ENCODE results near the gene SGMS2.

DNA sequence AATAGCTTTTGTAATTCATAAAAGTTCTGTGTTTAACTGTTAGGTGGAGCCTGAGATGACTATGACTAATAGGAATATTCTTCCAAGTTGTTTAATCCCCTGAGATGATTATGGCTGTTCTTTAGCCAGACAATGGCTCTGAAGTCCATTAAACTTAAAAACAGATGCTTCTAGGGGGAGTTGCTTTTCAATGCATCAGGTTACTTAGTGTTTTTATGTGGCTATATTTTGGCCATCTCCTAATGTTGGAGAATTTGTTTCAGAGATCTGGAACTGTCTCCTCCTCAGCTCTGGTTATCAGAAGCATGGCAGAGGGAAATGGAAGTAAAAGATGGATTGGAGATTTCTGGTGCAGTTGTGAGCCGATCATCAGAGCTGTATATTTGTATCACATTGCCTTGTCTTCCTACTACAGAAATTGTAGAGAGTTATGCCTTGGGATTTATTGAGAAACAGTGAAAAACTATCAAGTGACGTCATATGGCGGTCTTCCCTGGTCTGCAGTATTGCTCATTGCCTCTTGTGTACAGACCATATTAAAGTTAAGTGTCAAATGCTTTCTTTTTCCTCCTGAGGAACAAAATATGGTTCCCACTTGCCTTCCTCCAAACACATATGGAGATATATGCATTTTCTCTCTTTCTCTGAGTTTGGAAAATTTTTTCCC is 29.8 kb downstream of the SGMS2 start:
- TF ChIP-seq EZH2 (IDR thresholded peaks at IDR 0.05; ENCODE audit: insufficient read depth, poor library complexity, severe bottlenecking) (no peak), EZH2phosphoT487 (IDR thresholded peaks at IDR 0.05; ENCODE audit: insufficient read depth, low read depth) (no peak)

Data from GM23248 (cell line).